Right atrium auricular region (tissue), 2 donors: ENCODE measurements around the gene HSCB. TPM values are rescaled to one million over a fixed set of nuclear protein-coding genes. Genes with fewer than 3 reads are reported as not detected.
"Not testable (repeated sequence)": the region's sequence is repeated elsewhere in the genome, so short reads cannot be mapped to it uniquely, and the experiment has no call there.

Experiments used
- DNase-seq: peaks from one replicate; pipeline ENCODE4 v3.0.0-alpha.2; 2019; ENCODE audit warnings: low spot score
- H3K27ac ChIP-seq, 2 donors: fragments of 200-600 bp; sonication (generic); 1 replicate in 1 of 2; 2 replicates in 1 of 2; pipeline ENCODE4 v1.5.1; 2016 to 2019
- H3K27me3 ChIP-seq, 2 donors: fragments of 200-600 bp; sonication (generic); one replicate each; pipeline versions ENCODE4 v1.5.1 to v1.6.0; 2017 to 2019
- H3K36me3 ChIP-seq: fragments of 200-600 bp; sonication (generic); one replicate; pipeline ENCODE4 v1.5.1; 2016
- H3K4me1 ChIP-seq, 2 donors: fragments of 200-600 bp; sonication (generic); one replicate each; pipeline versions ENCODE4 v1.5.1 to v1.6.0; 2017 to 2019
- H3K4me3 ChIP-seq, 2 donors: fragments of 200-600 bp; sonication (generic); 1 replicate in 1 of 2; 2 replicates in 1 of 2; pipeline ENCODE4 v1.5.1; 2017 to 2019; ENCODE audit warnings: mild to moderate bottlenecking in 1 of 2, moderate library complexity in 1 of 2
- H3K9me3 ChIP-seq, 2 donors: fragments of 200-600 bp; sonication (generic); one replicate each; pipeline ENCODE4 v1.5.1; 2019
- total RNA-seq, 2 donors: library from RNA; depleted of rRNA; stranded (reverse); fragments of >200 nt; gene quantifications; one replicate each; pipeline ENCODE4 v1.1.0, GENCODE V29; 2016
- TF ChIP-seq, protein P1 (sequence below), 2 donors: fragments of 200-600 bp; sonication (generic); IDR thresholded peaks; one replicate each; pipeline ENCODE4 v1.5.1; 2019; ENCODE audit warnings: antibody characterized with exemption in 2 of 2

The HSCB gene
- total RNA-seq, 2 donors from 2014 or later, result 11.9 to 12.6 TPM

DNA sequence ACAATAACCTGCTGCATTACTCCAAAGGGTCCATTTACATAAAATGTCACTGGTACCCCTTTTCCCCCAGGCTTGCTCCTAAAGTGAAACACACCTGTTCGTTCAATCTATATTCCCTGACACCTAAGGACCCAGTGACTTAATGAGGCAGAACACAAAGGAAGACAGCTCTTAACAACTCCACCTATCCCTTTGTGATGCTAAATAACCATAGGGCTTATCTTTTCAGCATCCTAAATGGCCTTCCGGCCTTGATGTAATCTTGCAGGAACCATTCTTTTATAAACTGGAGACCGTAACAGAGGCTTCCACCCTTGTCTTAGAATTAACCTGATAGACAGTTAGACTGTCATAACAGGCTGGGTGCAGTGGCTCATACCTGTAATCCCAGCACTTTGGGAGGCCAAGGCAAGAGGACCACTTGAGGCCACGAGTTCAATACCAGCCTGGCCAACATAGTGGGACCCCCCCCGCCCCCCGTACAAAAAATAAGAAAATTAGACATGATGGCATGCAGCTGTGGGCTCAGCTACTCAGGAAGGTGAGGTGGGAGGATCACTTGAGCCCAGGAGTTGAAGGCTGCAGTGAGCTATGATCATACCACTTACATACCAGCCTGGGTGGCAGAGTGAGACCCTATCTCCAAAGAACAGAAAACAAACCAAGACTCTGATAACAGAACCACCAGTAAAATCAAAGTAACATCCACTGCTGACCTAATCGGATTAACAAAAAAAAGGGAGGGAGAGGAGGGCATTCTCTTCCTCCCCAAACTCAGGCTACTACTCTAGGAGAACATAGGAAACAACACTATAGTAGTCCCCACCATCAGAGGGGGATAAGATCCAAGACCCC lies 5.3 kb upstream of the HSCB start:
- DNase-seq, result no peak
- Histone ChIP-seq H3K9me3 (no peaks in the 10 kb centered on the region), H3K36me3 (no peaks in the 10 kb centered on the region), H3K27ac (no peak overlapping the region), H3K4me1 (peaks cover 0 to 5% of the 10 kb centered on the region in 2 donors), H3K27me3 (no peaks in the 10 kb centered on the region), H3K4me3 (no peak overlapping the region)
- TF ChIP-seq, protein P1, sequence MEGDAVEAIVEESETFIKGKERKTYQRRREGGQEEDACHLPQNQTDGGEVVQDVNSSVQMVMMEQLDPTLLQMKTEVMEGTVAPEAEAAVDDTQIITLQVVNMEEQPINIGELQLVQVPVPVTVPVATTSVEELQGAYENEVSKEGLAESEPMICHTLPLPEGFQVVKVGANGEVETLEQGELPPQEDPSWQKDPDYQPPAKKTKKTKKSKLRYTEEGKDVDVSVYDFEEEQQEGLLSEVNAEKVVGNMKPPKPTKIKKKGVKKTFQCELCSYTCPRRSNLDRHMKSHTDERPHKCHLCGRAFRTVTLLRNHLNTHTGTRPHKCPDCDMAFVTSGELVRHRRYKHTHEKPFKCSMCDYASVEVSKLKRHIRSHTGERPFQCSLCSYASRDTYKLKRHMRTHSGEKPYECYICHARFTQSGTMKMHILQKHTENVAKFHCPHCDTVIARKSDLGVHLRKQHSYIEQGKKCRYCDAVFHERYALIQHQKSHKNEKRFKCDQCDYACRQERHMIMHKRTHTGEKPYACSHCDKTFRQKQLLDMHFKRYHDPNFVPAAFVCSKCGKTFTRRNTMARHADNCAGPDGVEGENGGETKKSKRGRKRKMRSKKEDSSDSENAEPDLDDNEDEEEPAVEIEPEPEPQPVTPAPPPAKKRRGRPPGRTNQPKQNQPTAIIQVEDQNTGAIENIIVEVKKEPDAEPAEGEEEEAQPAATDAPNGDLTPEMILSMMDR (IDR thresholded peaks at IDR 0.05), result no peak

DNA sequence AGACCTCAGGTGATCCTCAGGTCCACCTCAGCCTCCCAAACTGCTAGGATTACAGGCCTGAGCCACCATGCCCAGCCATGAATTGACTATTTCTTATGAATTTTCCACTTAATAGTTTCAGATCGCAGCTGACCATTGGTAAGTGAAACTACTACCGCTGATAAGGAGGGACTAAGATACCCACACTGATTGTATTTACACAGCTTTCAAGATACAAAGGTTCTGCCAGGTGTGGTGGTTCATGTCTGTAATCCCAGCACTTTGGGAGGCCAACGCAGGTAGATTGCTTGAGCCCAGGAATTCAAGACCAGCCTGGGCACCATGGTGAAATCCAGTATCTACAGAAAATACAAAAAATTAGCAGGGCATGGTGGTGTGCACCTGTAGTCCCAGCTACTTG lies 4.1 kb upstream of the HSCB start:
- no peaks in the 10 kb centered on the region for H3K9me3 ChIP-seq
- H3K4me1 ChIP-seq, result peaks cover 0 to 8% of the 10 kb centered on the region in 2 donors
- no peaks in the 10 kb centered on the region for H3K36me3 ChIP-seq
- no peak for DNase-seq
- no peak overlapping the region for H3K4me3 ChIP-seq
- H3K27ac ChIP-seq, result no peak overlapping the region
- H3K27me3 ChIP-seq, result no peaks in the 10 kb centered on the region
- TF ChIP-seq, protein P1 (IDR thresholded peaks at IDR 0.05), result no peak

DNA sequence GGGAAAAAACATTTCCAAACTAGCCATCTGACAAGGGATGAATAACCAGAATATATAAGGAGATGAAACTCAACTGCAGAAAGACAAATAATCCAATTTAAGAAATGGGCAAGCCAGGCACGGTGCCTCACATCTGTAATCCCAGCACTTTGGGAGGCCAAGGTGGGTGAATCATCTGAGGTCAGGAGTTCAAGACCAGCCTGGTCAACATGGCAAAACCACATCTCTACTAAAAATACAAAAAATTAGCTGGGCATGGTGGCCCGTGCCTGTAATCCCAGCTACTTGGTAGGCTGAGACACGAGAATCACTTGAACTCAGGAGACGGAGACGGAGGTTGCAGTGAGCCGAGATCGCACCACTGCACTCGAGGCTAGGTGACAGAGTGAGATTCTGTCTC lies 3.0 kb upstream of the HSCB start:
- not testable (repeated sequence) for H3K4me3 ChIP-seq, H3K27me3 ChIP-seq, H3K36me3 ChIP-seq, H3K27ac ChIP-seq, H3K9me3 ChIP-seq, DNase-seq
- H3K4me1 ChIP-seq, result peaks cover 0 to 17% of the 10 kb centered on the region in 2 donors

DNA sequence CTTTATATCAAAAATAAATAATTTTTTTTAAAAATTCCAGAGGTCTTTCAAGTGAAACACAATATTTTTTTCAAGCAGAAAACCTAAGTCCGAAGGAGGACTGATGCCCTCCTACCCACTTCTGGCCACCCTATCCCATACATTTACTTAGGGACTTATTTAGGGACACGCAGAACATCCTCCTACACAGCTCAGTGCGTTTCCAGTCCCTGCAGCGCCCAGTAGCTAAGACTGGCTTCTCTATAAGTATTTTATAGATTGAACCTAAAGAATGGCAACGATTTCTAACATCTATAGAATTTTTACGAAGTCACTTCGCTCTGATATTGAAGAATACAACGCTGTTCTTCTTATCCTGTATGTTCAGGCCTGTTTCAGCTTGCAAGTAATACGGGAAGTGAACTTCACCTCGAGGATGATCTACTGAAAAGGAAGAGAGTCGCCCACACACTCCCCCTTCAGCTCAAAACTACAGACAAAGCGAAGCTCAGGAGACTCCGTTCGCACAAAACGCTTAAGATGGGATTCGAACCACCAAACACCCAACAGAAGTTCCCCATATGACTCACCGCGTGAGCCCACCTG lies 547 bp upstream of the HSCB start:
- TF ChIP-seq, protein P1 (IDR thresholded peaks at IDR 0.05), result no peak
- H3K27ac ChIP-seq, result no peak overlapping the region
- H3K27me3 ChIP-seq, result no peaks in the 10 kb centered on the region

DNA sequence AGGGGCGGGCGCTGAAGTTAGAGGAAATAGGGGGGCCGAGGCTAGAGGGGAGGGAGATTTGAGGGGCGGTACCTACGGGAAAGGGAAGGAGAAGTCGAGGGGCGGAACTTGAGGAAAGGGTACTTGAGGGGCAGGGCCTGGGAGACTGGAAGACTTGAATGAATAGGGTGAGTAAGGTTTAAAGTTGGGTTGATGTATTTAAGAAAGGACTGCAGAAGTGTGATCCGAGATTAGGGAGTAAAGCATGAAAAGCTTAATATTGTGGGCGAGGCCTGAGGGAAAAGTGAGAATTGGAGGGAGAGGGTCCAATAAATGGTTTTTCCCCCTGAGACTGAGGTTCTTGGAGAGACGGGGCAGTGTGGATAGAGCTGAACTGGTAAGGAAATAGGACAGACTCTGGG lies 723 bp downstream of the HSCB start:
- TF ChIP-seq, protein P1 (IDR thresholded peaks at IDR 0.05), result no peak
- Histone ChIP-seq H3K36me3 (peaks cover 30% of the 10 kb centered on the region), H3K4me3 (peak overlapping the region; percentile 98 to 99)

More for the DNA sequence above, 547 bp upstream of the HSCB start:
- H3K36me3 ChIP-seq, result peaks cover 23% of the 10 kb centered on the region
- no peak for DNase-seq
- peak overlapping the region; percentile 98 to 99 for H3K4me3 ChIP-seq
- H3K4me1 ChIP-seq, result peaks cover 0 to 17% of the 10 kb centered on the region in 2 donors
- no peaks in the 10 kb centered on the region for H3K9me3 ChIP-seq

DNA sequence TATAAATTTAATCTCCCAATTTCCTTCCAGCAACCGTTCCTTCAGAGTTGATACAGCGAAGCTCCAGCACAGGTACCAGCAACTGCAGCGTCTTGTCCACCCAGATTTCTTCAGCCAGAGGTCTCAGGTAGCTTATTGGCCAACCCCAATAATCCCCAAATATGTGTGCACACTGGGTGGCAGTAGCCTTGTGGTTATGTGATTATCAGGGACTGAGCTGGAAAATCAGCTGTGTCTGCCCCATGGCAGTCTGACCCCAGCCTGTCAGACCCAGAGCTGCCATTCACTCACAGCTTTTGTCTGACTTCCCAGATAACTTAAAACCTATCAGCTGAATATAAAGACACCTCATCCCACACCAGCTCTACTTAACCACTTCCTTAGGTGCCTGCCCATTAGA lies 2.0 kb downstream of the HSCB start:
- Histone ChIP-seq H3K4me3 (no peak overlapping the region), H3K27me3 (no peaks in the 10 kb centered on the region), H3K4me1 (peaks cover 0 to 17% of the 10 kb centered on the region in 2 donors), H3K27ac (no peak overlapping the region), H3K36me3 (peaks cover 43% of the 10 kb centered on the region), H3K9me3 (no peaks in the 10 kb centered on the region)
- DNase-seq, result no peak
- TF ChIP-seq, protein P1 (IDR thresholded peaks at IDR 0.05), result no peak

More for the DNA sequence above, 723 bp downstream of the HSCB start:
- H3K9me3 ChIP-seq, result no peaks in the 10 kb centered on the region
- no peaks in the 10 kb centered on the region for H3K27me3 ChIP-seq
- H3K4me1 ChIP-seq, result peaks cover 0 to 17% of the 10 kb centered on the region in 2 donors
- H3K27ac ChIP-seq, result peak overlapping the region; percentile 99 to 100
- DNase-seq, result no peak
